COLO829 (cell line): ENCODE data around the gene APBB2.
"Not testable (repeated sequence)": the region's sequence is repeated elsewhere in the genome, so short reads cannot be mapped to it uniquely, and the experiment has no call there.

Experiments used
- DNase-seq: peaks from one replicate; pipeline ENCODE4 v3.0.0; 2012; ENCODE audit warnings: low spot score

The APBB2 gene

GRCh38 chr4:41156574-41156973, 57.8 kb downstream of the APBB2 start:
- no peak for DNase-seq

DNA sequence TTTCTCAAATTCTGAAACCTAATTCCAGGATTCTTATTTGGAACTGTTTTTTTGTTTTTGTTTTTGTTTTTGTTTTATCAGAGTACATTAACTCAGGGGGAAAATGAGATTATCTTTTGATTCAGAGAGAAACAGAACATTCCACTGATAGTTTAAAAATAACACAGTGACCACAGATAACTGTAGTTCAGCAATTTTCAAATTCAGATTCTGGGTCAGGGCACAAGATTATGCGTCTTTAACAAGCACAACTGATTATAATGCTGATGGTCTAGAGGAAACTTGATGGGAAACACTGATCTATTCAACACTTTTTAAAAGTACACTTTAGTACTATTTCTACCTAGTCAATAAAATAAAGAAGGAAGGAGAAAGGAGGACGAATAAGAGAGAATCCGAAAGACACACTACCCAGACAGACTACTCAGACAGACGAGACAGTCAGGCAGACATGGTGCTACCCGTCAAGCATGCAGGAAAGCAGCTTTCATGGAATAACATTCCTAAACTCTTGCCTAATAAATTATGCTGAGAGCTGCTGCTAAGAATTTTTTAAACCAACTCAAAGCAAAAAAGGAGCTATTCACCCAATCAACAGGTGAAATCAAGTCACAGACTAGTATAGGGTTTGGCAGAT, 59.0 kb downstream of the APBB2 start:
- no peak for DNase-seq

- DNase-seq, result no peak
Measured at GRCh38 chr4:41154814-41155177, 59.5 kb downstream of the APBB2 start.

GRCh38 chr4:41154010-41154813, 60.1 kb downstream of the APBB2 start:
- DNase-seq, result no peak

GRCh38 chr4:41150401-41150800, 63.9 kb downstream of the APBB2 start:
- no peak for DNase-seq

GRCh38 chr4:41149568-41149967, 64.8 kb downstream of the APBB2 start:
- DNase-seq, result not testable (repeated sequence)

GRCh38 chr4:41148931-41149330, 65.4 kb downstream of the APBB2 start:
- no peak for DNase-seq

DNA sequence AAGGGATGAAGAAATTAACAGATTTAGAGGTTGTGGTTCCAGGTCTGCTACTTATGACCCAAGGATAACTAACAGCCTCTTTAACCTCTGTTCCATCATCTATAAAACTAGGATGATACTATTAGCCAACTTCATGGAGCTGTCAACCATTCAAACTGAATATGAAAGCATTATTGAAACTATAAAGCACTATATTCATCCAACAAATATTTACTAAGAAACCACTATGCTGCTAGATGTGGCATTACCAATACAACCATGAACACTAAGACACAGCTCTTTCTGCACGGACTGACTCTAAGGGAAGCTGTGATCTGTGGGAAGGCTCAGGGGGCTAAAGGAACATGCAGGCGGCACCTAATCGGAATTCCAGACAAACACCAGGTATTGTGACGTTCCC, 66.0 kb downstream of the APBB2 start:
- no peak for DNase-seq

- not testable (repeated sequence) for DNase-seq
Measured at GRCh38 chr4:41147570-41147969, 66.8 kb downstream of the APBB2 start.

DNA sequence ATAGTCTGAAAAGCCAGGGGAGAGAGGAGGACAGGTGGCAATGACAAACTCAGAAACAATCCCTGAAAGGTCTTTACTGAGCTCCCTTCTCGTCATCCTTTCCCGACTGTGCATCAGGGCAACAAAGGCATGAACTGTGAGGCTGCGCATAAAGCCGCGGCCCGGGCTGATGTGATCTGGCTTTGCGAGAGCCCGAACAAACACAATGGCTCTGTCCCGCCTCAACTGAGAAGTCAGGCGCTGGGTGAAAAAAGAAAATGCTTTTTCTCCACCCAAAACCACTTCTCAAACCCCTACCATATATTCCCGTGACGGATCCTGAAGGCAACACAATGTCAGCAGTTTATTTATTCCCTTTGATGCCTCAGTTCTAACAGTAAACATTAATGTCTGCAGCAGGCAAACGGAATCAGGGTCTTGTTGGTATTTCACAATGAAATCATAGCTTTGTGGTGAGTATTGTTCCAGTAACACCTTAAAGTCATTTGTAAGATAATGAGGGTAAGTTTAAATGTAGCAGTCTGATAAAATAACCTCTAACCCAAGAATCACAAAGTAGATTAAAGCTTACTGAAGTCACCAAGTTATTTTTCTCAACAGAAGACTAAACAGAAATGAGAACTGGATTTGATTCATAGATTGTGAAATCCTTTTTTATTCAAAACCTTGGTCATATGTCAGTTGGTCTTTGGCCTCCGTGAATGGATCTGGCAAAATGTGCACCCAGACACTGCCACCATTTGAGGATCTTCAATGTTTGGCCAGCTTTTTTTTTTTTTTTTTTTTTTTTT, 67.4 kb downstream of the APBB2 start:
- no peak for DNase-seq

DNA sequence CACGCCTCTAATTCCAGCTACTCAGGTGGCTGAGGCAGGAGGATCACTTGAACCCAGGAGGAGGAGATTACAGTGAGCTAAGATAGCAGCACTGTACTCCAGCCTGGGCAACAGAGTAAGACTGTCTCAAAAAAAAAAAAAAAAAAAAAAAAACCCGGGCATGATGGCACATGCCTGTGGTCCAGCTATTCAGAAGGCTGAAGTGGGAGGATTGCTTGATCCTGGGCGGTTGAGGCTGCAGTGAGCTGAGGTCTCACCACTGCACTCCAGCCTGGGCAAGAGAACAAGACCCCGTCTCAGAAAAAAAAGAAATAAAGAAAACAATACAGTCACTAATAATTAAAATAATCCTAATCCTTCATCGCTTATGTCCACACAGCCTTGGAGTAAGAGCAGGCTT, 68.1 kb downstream of the APBB2 start:
- no peak for DNase-seq

DNA sequence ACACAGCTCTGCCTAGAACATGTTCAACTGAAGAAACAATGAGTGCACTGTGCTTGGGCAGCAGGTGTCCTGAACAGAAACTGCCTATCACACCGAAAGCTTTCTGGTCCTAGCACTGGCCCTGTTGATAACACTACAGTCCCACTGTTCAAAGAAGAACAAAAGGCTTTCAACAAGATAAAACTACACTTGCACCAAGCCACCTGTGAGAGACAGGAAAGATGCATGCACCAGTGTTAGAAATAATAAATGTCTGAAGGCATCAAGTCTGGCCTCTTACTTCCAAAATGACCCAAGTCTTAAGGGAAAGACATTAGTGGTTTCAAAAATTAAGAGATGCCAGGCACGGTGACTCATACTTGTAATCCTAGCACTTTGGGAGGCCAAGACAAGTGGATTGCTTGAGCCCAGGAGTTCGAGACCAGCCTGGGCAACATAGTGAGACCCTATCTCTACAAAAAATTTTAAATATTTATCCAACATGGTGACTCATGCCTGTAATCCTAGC, 68.7 kb downstream of the APBB2 start:
- DNase-seq, result peak; percentile 15

GRCh38 chr4:41144812-41145211, 69.5 kb downstream of the APBB2 start:
- no peak for DNase-seq

- no peak for DNase-seq
Measured at GRCh38 chr4:41144040-41144379, 70.3 kb downstream of the APBB2 start.

GRCh38 chr4:41143311-41144039, 70.9 kb downstream of the APBB2 start:
- peak; percentile 40 for DNase-seq

DNA sequence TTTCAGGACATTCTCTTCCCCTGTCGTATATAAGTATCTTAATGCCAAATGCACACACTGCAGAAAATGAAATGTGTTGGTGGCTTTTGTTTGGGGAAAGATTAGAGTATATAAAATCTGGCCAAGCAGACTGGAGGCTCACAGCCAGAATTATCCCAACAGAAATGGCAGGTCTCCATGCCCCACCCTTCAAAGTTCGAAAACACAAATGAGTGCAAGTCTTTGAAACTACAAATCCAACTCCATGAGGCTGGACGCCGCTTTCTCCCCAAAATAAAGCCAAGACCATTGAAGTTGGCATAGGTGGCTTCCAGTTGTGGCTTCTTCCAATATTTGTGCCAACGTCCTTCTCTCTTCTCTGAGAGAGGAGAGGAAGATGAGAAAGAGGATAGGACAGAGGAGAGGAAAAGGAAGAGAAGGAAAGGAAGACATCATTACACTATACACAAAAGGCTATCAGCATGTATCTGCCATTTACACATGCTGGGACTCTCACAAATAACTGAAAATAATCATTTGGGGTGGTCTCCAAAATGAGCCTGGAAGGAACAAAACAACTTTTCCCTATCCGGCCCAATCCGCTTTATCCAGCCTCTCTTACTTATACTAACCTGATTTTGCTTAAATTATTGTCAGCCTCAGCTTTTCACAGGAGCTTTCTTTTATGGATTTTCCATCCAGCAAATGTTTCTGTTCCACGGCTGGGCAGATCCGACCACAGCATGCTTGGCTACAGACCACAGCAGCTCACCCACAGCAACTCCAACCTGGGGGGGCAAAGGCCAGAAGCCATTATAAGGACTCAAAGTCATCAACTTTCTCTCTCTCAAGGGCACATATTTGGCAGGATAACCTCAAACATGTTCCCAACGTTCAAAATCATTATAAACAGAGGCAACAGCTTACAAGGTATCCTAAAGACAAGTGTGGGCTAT, 71.7 kb downstream of the APBB2 start:
- no peak for DNase-seq

GRCh38 chr4:41141900-41142299, 72.4 kb downstream of the APBB2 start:
- no peak for DNase-seq

GRCh38 chr4:41140410-41140809, 73.9 kb downstream of the APBB2 start:
- no peak for DNase-seq

GRCh38 chr4:41137879-41138278, 76.5 kb downstream of the APBB2 start:
- DNase-seq, result no peak

DNA sequence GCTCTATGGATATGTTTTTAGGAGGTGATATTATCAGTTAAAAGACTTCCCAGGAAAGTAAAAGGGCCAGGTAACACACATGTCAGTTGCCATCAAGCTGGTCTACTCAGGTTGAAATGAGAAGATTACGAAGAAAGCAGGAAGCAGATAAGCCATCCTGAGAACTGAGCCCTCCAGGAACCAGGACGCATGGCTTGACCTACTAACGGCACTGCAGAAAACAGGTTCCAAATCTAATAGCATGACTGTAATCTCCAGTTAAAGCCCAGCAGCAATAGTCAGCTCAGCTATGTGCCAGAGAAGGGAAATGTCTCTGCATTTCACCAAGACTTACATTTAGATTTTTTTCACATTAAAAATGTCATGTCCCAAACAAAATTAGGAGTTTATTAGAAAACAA, 77.9 kb downstream of the APBB2 start:
- no peak for DNase-seq

DNA sequence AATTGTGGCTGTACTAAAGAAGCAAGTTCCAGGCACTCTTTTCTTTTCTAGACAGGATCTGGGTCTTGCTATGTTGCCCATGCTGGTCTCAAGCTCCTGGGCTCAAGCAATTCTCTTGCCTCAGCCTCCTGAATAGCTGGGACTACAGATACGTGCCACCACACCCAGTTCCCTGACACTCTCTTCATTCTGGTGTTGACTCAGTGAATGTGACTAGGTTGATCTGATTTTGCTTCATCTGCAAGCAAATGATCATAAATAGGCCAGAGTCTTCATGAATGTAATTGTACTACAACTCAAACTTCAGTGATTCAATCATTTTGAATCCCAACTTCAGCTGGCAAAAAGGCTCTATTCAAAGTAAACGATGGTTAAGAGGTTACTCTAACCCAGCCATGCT, 78.5 kb downstream of the APBB2 start:
- DNase-seq, result no peak
